GM19240 (cell line): ENCODE measurements around the gene UQCC2.
A peak's percentile ranks its signal among the peaks of the same experiment; 100 is the strongest.

ENCODE experiments used
- DNase-seq: peaks from one replicate; pipeline ENCODE4 v3.0.0; 2011; ENCODE audit warnings: low spot score; ENCODE audit not compliant: insufficient read length

The UQCC2 gene

DNA sequence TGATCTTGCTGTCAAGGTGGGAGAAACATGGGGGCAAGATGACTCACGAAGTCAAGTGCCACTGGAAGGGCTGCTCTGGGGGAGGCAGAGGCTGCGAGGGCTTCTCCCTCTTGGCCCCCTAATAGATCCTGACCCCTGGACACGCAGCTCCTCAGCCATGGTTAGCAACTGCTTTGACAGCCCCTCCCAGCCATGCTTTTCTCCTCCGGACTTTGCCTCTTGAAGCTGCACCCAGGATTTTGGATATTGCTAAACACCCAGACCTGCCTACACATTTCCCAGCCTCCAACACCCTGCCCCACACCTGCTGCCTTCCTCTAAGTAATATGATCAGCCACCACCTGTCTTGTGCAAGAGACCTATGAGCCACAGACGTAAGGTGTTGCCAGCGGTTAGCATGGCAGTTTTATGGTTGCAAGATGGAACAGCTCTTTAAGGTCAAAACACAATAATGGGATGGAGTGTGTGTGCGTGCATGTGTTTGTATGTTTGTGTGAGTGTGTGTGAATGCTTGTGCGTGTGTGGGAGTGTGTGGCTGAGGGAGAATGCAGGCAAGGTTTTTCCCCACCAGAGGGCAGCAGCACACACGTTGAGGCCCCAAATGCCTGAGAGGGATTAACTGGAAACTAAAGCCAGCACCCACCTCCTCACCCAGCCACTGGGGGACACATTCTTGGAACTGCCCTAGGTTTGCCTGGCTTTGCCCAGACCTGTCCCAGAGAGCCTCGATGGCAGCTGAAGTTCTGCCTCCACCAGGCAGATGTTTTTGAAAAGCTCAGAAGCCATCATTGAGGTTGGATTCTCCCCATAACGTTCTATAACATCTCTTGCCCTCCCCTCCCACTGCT, 32.7 kb upstream of the UQCC2 start:
- peak; percentile 87 for DNase-seq

GRCh38 chr6:33742837-33743236, 31.3 kb upstream of the UQCC2 start:
- DNase-seq = no peak

GRCh38 chr6:33742092-33742491, 30.6 kb upstream of the UQCC2 start:
- DNase-seq = no peak

GRCh38 chr6:33740794-33741193, 29.3 kb upstream of the UQCC2 start:
- DNase-seq = no peak

DNA sequence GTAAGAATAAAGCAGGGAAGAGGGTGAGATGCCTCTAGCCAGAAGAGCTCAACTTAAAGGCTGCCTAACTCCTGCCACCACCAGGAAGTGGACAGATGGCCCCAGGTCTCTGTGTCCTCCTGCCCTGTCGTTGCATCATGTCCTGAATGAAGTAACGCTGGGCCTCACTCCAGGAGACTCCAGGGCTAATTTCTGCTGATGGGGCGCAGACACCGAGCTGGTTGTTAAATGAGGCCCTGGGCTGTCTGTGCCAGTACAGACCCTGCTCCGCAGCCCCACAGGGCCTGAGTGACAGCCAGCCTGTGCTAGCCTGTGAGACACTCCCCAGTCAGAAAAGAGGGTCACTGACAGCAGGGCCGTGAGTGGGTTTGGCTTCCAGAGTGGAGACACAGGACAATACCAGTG, 28.7 kb upstream of the UQCC2 start:
- no peak for DNase-seq

DNA sequence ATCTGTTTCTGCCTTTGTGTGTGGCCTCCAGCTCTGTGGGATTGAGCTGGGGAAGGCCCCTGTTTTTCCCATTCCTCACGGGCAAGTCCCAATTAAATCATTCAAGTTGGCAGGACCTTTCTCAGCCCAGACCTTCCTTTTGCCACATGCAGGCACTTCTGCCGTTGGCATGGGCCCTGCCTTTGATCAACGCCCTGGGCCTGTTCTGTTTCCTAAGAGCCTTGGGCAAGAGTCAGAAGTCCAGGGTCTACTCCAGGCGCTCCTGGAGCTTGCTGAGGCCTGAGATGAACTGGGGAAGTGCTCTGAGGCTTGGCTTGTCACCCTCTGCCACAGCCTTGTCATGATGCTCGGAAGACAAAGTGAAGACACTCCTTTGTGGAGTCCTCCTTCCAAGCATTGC, 28.1 kb upstream of the UQCC2 start:
- DNase-seq = no peak

- no peak for DNase-seq
These were observed 27.4 kb upstream of the UQCC2 start for GRCh38 chr6:33738879-33739278.

DNA sequence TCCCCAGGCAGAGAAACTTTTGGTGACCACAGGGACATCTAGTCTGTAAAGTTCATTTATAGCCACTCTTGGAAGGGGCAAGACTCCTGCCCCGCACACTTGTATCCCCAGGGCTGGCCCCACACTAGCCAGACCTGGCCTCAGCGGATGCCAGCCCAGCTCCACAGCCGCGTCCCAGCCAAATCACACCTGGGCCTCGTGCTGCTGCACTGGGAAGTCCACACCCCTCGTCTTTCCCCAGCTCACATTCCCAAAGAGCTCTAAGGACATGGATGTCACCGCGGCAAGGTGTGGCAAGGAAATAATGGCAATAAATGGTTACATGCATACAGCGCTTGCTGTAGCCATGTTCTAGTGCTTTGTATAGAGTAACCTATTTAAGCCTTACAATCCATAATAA, 26.7 kb upstream of the UQCC2 start:
- DNase-seq = no peak

DNA sequence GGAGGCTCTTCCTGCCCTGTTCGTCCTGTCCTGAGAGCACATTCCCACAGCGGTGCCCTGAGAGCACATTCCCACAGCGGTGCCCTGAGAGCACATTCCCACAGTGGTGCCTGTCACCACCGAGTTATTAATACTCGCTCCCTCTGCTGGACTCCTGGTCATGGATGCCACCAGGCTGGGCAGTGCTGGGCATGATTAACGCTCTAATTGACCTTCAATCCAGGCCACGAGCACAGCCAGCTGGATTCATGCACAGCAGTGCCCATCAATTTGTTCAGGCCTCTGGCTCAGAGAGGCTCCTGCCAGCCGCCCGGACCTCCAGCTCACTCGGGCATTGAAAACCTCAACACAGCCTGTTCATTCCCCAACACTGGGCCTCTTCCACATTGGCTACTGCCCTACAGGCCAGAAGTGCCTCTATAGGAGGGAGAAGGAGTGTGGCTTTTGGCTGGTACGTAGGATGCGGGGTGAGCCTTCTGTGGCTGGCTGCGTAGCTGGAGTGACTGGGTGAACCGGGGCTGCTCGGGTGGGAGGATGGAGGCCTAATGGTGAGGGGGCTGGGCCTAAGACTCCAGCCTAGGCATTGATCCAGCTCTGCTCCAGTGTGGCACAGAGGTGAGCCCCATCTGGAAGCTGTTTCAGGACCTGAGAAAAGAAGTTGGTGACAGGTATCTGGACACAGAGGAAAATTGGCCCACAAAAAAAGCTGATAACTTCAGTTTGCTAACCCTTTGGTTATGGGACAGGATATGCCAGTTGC, 25.9 kb upstream of the UQCC2 start:
- no peak for DNase-seq

GRCh38 chr6:33735216-33735615, 23.7 kb upstream of the UQCC2 start:
- no peak for DNase-seq

GRCh38 chr6:33733709-33734007, 22.2 kb upstream of the UQCC2 start:
- DNase-seq = no peak

DNA sequence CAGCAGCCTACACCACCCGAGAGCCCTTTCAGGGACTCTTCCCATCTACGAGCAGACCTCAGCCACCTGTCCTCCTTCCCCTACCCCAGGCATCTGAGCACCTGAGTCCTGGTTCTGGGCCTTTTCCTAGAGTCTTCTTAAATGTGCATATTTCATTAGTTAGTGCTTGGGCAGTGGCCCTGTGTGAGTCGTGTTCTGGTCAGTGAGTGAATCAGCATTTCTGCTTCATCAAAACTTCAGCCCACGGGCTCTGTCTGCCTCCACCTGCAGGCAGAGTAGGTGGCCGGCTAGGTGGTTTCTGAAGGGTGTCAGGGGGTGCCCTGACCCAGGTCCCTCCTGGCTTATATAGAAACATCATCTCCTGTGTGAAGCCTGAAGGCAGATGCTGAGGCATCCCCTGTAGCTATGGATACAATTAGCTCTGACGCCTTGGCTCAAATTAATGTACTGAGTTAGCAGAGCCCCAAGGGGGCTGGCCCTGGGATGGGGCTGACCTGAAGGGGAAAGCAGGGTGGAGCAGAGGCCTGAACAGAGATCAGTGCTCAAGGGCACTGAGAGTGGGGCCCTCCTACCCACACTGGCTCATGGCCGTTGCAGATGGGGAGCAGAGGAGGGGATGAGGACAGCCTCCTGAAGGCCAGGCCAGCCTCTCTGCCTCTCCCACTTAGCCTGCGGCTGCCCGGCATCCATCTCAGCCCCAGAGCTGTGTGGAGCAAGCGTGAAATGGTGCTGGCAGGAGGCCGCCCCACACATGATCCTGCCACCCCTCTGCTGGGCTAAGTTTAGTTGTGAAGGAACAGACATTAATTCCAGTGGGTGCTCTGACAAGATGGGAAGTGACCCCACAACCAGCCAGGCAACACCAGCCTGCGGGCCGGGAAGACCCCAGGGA, 21.6 kb upstream of the UQCC2 start:
- DNase-seq = no peak

- no peak for DNase-seq
These were observed 20.9 kb upstream of the UQCC2 start for GRCh38 chr6:33732385-33732784.

- DNase-seq = no peak
These were observed 20.3 kb upstream of the UQCC2 start for GRCh38 chr6:33731751-33732282.

GRCh38 chr6:33731035-33731434, 19.5 kb upstream of the UQCC2 start:
- no peak for DNase-seq

- no peak for DNase-seq
These were observed 19.1 kb upstream of the UQCC2 start for GRCh38 chr6:33730611-33731010.

- no peak for DNase-seq
These were observed 17.6 kb upstream of the UQCC2 start for GRCh38 chr6:33729059-33729458.

- DNase-seq = no peak
These were observed 16.9 kb upstream of the UQCC2 start for GRCh38 chr6:33728438-33728837.

DNA sequence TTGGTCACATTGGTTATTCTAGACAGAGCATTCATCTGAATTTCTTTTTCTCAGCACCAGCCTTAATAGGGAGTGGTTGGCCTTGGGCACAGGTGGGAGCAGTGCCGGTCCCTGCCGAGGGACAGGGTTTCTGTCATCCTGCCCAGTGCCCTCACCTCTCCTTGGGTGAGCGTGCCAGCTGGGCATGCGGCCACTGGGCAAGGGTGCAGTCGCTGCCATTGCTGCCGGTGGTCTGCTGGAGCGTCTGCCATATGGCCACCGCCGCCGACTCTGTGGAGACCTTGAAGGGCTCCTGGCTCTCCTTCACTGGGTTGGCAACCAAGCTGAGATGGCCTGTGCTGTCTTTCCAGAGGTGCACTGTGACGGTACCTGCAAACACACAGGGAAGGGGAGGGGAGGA, 16.4 kb upstream of the UQCC2 start:
- DNase-seq = no peak

DNA sequence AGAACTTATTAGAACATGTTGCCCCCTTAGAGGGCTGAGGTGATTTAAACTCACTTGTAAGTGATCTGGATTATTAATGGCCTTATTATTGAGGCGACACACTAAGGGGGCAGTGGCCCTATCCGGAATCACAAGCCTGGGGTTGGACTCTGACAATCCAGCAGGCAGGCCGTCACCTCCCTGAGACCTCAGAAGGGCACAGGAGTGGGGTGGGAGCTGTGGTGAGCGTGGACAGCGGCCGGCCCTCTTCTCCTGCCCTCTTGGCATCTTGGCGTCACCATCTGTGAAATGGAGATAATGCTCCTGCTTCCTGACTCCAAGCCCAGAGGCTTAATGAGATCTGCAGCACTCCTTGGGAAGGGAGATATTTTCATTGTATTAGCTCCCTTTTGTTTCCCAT, 15.6 kb upstream of the UQCC2 start:
- no peak for DNase-seq

DNA sequence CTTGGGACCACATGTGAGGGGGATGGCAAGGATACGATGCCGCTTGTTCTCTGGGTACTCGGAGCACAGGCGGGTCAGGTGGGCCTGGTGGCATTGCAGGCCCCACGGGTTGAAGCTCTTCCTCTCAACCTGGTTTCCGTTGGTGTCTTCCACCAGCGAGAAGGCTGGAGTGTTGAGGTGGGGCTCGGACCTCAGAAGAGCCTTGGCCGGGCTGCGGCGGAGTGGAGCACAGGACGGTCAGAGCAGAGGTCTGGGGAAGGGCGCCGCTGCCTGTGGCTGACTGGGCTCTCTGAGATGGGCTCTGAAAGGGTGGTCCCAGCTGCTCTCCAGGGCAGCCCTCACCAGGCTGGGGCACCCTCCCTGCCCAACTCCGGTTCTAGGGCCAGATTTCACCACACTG, 15.2 kb upstream of the UQCC2 start:
- DNase-seq = no peak
